Activated CD4-positive, alpha-beta T cell treated with anti-CD3 and anti-CD28 coated beads, Interleukin-2, amount 50 U/mL, for 24 hours (primary cell): ENCODE measurements around the gene RAB5IF.

Source experiments
- DNase-seq, 2 donors: peaks; one replicate each; pipeline ENCODE4 v3.0.0-alpha.2; 2020; ENCODE audit warnings: low read depth in 1 of 2, low spot score in 1 of 2

The RAB5IF gene

DNA sequence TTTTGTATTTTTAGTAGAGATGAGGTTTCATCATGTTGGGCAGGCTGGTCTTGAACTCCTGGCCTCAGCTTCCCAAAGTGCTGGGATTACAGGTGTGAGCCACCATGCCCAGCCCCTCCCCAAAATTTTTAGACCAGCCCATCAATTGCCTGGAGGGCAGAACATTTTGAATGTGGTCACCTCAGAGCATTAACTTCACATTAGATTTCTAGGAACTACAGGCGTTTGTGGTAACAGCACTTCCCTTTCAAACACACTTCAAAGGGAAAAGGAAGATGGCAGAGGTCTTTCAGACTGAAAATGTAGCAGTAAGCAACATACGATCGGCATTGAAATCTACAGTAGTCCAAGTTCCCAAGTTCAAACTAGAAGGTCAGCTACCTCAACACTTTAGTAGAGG lies 52.7 kb downstream of the RAB5IF start:
- DNase-seq = no peak
